Endothelial cell of umbilical vein (primary cell): ENCODE measurements around the gene FYB1. TPM values are rescaled to one million over a fixed set of nuclear protein-coding genes. Genes with fewer than 3 reads are reported as not detected.

Source experiments
- BruUV-seq: library from RNA; stranded (reverse); fragments of 400-500 nt; replicated peaks from 2 replicates; lab custom pipeline; 2021; lab: Mats Ljungman, UMichigan
- CTCF ChIA-PET: fragments of 300-600, 350-600 bp; sonication (Branson Sonifier 250); formaldehyde crosslinking; loops from one replicate; lab custom pipeline; 2021; ENCODE audit warnings: antibody characterized with exemption, inconsistent platforms; lab: Charles Lee
- POLR2A ChIA-PET: fragments of 300-600, 350-600 bp; sonication (Branson Sonifier 250); formaldehyde crosslinking; loops from one replicate; lab custom pipeline; 2021; ENCODE audit warnings: antibody characterized with exemption, inconsistent platforms; lab: Charles Lee
- DNase-seq: peaks from one replicate; pipeline ENCODE4 v3.0.0-alpha.2; 2011; ENCODE audit warnings: low read depth, low spot score
- FAIRE-seq: peaks from 2 replicates; lab custom pipeline; 2011; peaks lifted over from hg19 to GRCh38; lab: Jason Lieb, UNC
- H2AFZ ChIP-seq: 2 replicates; pipeline ENCODE4 v1.6.0; 2012; ENCODE audit warnings: low read depth, low read length, control low read depth, inconsistent platforms
- H3K27ac ChIP-seq: 2 replicates; pipeline ENCODE4 v1.5.1; 2011; ENCODE audit warnings: low read depth, mild to moderate bottlenecking, control low read depth, low read length, moderate library complexity; ENCODE audit not compliant: insufficient read depth
- H3K27me3 ChIP-seq, 2 experiments: 2 replicates each; pipeline versions ENCODE4 v1.6.0 to v1.6.1; 2011; ENCODE audit warnings: low read length in 2 of 2, mixed read lengths in 1 of 2; ENCODE audit not compliant: control insufficient read depth in 2 of 2, insufficient read depth in 2 of 2
- H3K36me3 ChIP-seq, 2 experiments: 2 replicates in 1 of 2; 3 replicates in 1 of 2; pipeline ENCODE4 v1.5.1; 2011; ENCODE audit warnings: low read length in 2 of 2, mild to moderate bottlenecking in 1 of 2, moderate library complexity in 1 of 2; ENCODE audit not compliant: control insufficient read depth in 2 of 2, insufficient read depth in 2 of 2; ENCODE audit errors: extremely low read depth in 1 of 2
- H3K4me1 ChIP-seq: 3 replicates; pipeline ENCODE4 v1.5.1; 2011; ENCODE audit warnings: mild to moderate bottlenecking, low read length; ENCODE audit not compliant: control insufficient read depth, insufficient read depth; ENCODE audit errors: extremely low read depth
- H3K4me2 ChIP-seq: 2 replicates; pipeline ENCODE4 v1.6.1; 2011; ENCODE audit warnings: low read length, control low read depth, mixed read lengths; ENCODE audit not compliant: insufficient read depth
- H3K4me3 ChIP-seq, 3 experiments: fragments of 200-600 bp in 1 of 3; sonication (generic), shearing (Covaris generic) in 1 of 3; replicated peaks in 1 of 3; 2 replicates each; pipeline ENCODE4 v1.5.1; 2011 to 2016; ENCODE audit warnings: control low read depth in 3 of 3, low read length in 3 of 3, mild to moderate bottlenecking in 2 of 3, inconsistent platforms in 1 of 3, low read depth in 1 of 3, moderate library complexity in 1 of 3; ENCODE audit not compliant: insufficient read depth in 1 of 3
- H3K79me2 ChIP-seq: 2 replicates; pipeline ENCODE4 v1.6.0; 2012; ENCODE audit warnings: low read length, inconsistent platforms; ENCODE audit not compliant: control insufficient read depth, insufficient read depth
- H3K9ac ChIP-seq: replicated peaks from 2 replicates; pipeline ENCODE3; 2011; ENCODE audit warnings: low read length, control low read depth; ENCODE audit not compliant: insufficient read depth; ENCODE audit errors: extremely low read depth
- H3K9me1 ChIP-seq: replicated peaks from 3 replicates; pipeline ENCODE4 v1.6.0; 2011; ENCODE audit warnings: mild to moderate bottlenecking, low read length; ENCODE audit not compliant: control insufficient read depth, insufficient read depth; ENCODE audit errors: extremely low read depth
- H3K9me3 ChIP-seq: replicated peaks from 2 replicates; pipeline ENCODE4 v1.5.1; 2012; ENCODE audit warnings: low read length, inconsistent platforms; ENCODE audit not compliant: control insufficient read depth, insufficient read depth
- H4K20me1 ChIP-seq: replicated peaks from 2 replicates; pipeline ENCODE3; 2011; ENCODE audit warnings: mild to moderate bottlenecking, low read length; ENCODE audit not compliant: control insufficient read depth, insufficient read depth; ENCODE audit errors: extremely low read depth
- EZH2 ChIP-seq: IDR thresholded peaks from 2 replicates; pipeline ENCODE4 v1.6.1; 2012; ENCODE audit warnings: borderline replicate concordance, low read depth, mild to moderate bottlenecking, moderate library complexity, low read length, inconsistent platforms; ENCODE audit not compliant: severe bottlenecking
- FOS ChIP-seq: IDR thresholded peaks from 2 replicates; pipeline ENCODE4 v1.6.1; 2011; ENCODE audit warnings: mild to moderate bottlenecking, low read length, moderate library complexity, borderline replicate concordance; ENCODE audit not compliant: insufficient read depth
- GATA2 ChIP-seq: IDR thresholded peaks from 2 replicates; pipeline ENCODE4 v1.7.0; 2011; ENCODE audit warnings: low read depth, mild to moderate bottlenecking, moderate library complexity, mixed read lengths, low read length; ENCODE audit not compliant: insufficient read length, insufficient read depth
- JUN ChIP-seq: IDR thresholded peaks from 2 replicates; pipeline ENCODE4 v1.6.1; 2011; ENCODE audit warnings: borderline replicate concordance, low read depth; ENCODE audit not compliant: insufficient read length, insufficient read depth
- MYC ChIP-seq: IDR thresholded peaks from one replicate; pipeline ENCODE4 v1.6.1; 2011; ENCODE audit warnings: mild to moderate bottlenecking, low read depth, low read length
- POLR2A ChIP-seq: IDR thresholded peaks from 2 replicates; pipeline ENCODE4 v1.6.1; 2012; ENCODE audit warnings: low read depth, mild to moderate bottlenecking, control low read depth, low read length
- POLR2AphosphoS5 ChIP-seq: IDR thresholded peaks from 2 replicates; pipeline ENCODE4 v1.6.1; 2012; ENCODE audit warnings: low read depth, mild to moderate bottlenecking, control low read depth, low read length, moderate library complexity; ENCODE audit not compliant: insufficient read depth
- dilution Hi-C: fragments of 300-500 bp; cut with MboI; formaldehyde crosslinking; loops from one replicate; pipeline ENCODE4 v1.15.0; 2019; ENCODE audit warnings: low sequenced_read_pairs; ENCODE audit not compliant: extremely low pct_ligation_motif_present
- intact Hi-C: fragments of 100-400 bp; cut with micrococcal nuclease; formaldehyde crosslinking; loops from one replicate; pipeline ENCODE4 v1.10.0; 2022
- polyA plus RNA-seq, 4 experiments: library from polyadenylated mRNA; depleted of rRNA in 3 of 4; stranded (reverse) in 3 of 4; unstranded in 1 of 4; fragments of >200 nt; gene quantifications; 2 replicates each; pipeline versions ENCODE4 v1.2.1 to v1.2.3, GENCODE V29; 2011 to 2012; ENCODE audit warnings: missing spikeins in 1 of 4
- total RNA-seq: library from RNA; stranded (reverse); gene quantifications from 2 replicates; pipeline ENCODE4 v1.2.3, GENCODE V29; 2021
- TF ChIP-seq, protein P1 (sequence below), 2 donors: IDR thresholded peaks; 1 replicate in 1 of 2; 2 replicates in 1 of 2; pipeline ENCODE4 v1.5.1; 2011; ENCODE audit warnings: low read length in 2 of 2, mild to moderate bottlenecking in 2 of 2, moderate library complexity in 2 of 2, control low read depth in 1 of 2, inconsistent platforms in 1 of 2, low read depth in 1 of 2; ENCODE audit not compliant: insufficient read depth in 1 of 2; ENCODE audit errors: extremely low read depth in 1 of 2
- TF ChIP-seq, protein P2 (sequence below): IDR thresholded peaks from 2 replicates; pipeline ENCODE4 v1.6.1; 2011; ENCODE audit not compliant: insufficient read depth, insufficient read length

Gene FYB1
- total and polyA plus RNA-seq, 2 donors (not counting 3 experiments of a cell fraction or from before 2014, with no cell fraction given): 0.44 TPM; not detected in 1

DNA sequence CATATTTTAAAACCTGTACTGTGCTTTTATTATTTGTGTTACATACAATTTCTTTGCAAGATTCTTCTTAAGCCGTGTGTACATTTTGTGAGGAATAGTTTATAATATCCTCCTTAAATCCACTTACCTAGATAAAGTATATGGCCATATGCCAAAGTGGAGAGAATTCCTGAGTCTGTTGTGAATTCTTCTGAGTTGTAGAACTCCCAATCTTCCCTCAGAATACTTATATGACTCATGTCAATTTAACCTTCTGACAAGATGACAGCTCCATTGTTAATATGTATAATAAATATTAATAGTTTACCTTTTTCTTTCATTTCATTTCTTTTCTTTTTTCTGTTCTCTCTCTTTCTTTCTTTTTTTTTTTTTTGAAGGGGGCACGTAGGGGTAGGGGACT is 139.2 kb downstream of the FYB1 start:
- dilution Hi-C loops: no loop called here
- no peaks in the 10 kb centered on the region for H3K9me3 ChIP-seq
- no peaks in the 10 kb centered on the region for H3K36me3 ChIP-seq
- no peak overlapping the region for H2AFZ ChIP-seq
- intact Hi-C loops: loop anchor here (1.0 kb wide), 1 partner anchor 12 kb away; no protein-coding TSS in a partner anchor
- H3K27ac ChIP-seq: peak overlapping the region; percentile 47
- no peaks in the 10 kb centered on the region for H3K9me1 ChIP-seq
- TF ChIP-seq EZH2: no peak
- peak; percentile 45 for TF ChIP-seq FOS
- no peak overlapping the region for H3K9ac ChIP-seq
- FAIRE-seq: no peak
- H3K4me2 ChIP-seq: peak overlapping the region; percentile 39
- H3K4me1 ChIP-seq: peaks cover 30% of the 10 kb centered on the region
- no peaks in the 10 kb centered on the region for H4K20me1 ChIP-seq
- BruUV-seq: no TSS peak
- no peak overlapping the region for H3K4me3 ChIP-seq
- DNase-seq: peak; percentile 28
- no peaks in the 10 kb centered on the region for H3K79me2 ChIP-seq
- ChIA-PET CTCF (interaction anchor here (0.6 to 3.2 kb wide), 38 partner anchors 8 to 1235 kb away, joined by 3 to 38 read pairs (median 4); partner anchors contain the start of gene DAB2), POLR2A (interaction anchor here (1.0 kb wide), 1 partner anchor 41 kb away, joined by 5 read pairs; no protein-coding TSS in a partner anchor)
- no peaks in the 10 kb centered on the region for H3K27me3 ChIP-seq

DNA sequence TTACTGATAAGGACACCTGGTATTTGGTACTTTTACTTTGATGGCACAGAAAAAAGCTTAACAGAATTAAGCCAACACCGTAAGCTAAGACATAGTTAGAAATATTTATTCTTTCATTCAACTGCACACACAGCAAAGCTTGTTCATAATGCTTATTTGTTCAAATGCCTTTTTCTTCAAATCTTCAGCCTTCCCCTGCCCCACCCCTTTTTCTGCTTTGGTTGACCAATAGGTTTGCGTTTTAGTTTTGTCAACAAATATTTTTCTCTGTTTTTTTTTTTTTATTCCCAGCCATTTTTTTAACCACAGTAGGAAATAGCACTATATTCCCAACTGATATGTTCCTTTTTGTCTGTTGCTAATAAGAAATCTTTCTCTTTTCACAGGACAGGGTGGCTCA is 140.2 kb downstream of the FYB1 start:
- intact Hi-C loops: loop anchor here (10.0 kb wide), 3 partner anchors 136 to 466 kb away; partner anchors contain the start of genes DAB2 and FYB1
- Histone ChIP-seq H3K4me1 (peaks cover 30% of the 10 kb centered on the region), H3K79me2 (peaks cover 2% of the 10 kb centered on the region), H3K36me3 (no peaks in the 10 kb centered on the region), H3K27me3 (no peaks in the 10 kb centered on the region), H3K9ac (no peak overlapping the region), H3K9me1 (no peaks in the 10 kb centered on the region), H4K20me1 (no peaks in the 10 kb centered on the region), H3K4me3 (no peak overlapping the region), H3K9me3 (no peaks in the 10 kb centered on the region), H2AFZ (no peak overlapping the region), H3K4me2 (no peak overlapping the region), H3K27ac (no peak overlapping the region)
- FAIRE-seq: no peak
- TF ChIP-seq POLR2AphosphoS5 (no peak), POLR2A (no peak), FOS (no peak), GATA2 (no peak), EZH2 (no peak), MYC (no peak), JUN (no peak)
- TF ChIP-seq, protein P1, sequence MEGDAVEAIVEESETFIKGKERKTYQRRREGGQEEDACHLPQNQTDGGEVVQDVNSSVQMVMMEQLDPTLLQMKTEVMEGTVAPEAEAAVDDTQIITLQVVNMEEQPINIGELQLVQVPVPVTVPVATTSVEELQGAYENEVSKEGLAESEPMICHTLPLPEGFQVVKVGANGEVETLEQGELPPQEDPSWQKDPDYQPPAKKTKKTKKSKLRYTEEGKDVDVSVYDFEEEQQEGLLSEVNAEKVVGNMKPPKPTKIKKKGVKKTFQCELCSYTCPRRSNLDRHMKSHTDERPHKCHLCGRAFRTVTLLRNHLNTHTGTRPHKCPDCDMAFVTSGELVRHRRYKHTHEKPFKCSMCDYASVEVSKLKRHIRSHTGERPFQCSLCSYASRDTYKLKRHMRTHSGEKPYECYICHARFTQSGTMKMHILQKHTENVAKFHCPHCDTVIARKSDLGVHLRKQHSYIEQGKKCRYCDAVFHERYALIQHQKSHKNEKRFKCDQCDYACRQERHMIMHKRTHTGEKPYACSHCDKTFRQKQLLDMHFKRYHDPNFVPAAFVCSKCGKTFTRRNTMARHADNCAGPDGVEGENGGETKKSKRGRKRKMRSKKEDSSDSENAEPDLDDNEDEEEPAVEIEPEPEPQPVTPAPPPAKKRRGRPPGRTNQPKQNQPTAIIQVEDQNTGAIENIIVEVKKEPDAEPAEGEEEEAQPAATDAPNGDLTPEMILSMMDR (IDR thresholded peaks at IDR 0.05; ENCODE audit: extremely low read depth in 1 of 2, insufficient read depth in 1 of 2, low read depth in 1 of 2, low read length in 2 of 2): no peak
- TF ChIP-seq, protein P2, sequence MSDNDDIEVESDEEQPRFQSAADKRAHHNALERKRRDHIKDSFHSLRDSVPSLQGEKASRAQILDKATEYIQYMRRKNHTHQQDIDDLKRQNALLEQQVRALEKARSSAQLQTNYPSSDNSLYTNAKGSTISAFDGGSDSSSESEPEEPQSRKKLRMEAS: no peak
- ChIA-PET POLR2A (interaction anchor here (0.6 kb wide), 1 partner anchor 139 kb away, joined by 4 read pairs; no protein-coding TSS in a partner anchor), CTCF (interaction anchor here (0.6 to 3.2 kb wide), 6 partner anchors 10 to 204 kb away, joined by 3 to 38 read pairs (median 9); no protein-coding TSS in a partner anchor)
- DNase-seq: no peak
- dilution Hi-C loops: no loop called here
- BruUV-seq: no TSS peak
